Lung (tissue), 12 donors: Measurements from ENCODE around the gene TMEM186. TPM values are rescaled to one million over a fixed set of nuclear protein-coding genes. Genes with fewer than 3 reads are reported as not detected.

Source experiments
- ATAC-seq: fragments of 200-7000 bp; cut with Tn5 transposase; one replicate; pipeline ENCODE4 v1.9.1; 2020; ENCODE audit warnings: moderate number of reproducible peaks; ENCODE audit not compliant: insufficient read depth, low FRiP score
- DNase-seq, 3 donors: peaks; one replicate each; pipeline ENCODE4 v3.0.0-alpha.2; 2013 to 2017
- H3K27ac ChIP-seq, 2 donors: one replicate each; pipeline ENCODE4 v1.5.1; 2013; ENCODE audit warnings: mild to moderate bottlenecking in 2 of 2, moderate library complexity in 2 of 2, control low read depth in 1 of 2, inconsistent platforms in 1 of 2, low read depth in 1 of 2, low read length in 1 of 2
- H3K27me3 ChIP-seq, 3 donors: one replicate each; pipeline ENCODE4 v1.5.1; 2013; ENCODE audit warnings: low read length in 2 of 3; ENCODE audit not compliant: control insufficient read depth in 3 of 3, insufficient read depth in 3 of 3
- H3K36me3 ChIP-seq, 4 donors: one replicate each; pipeline ENCODE4 v1.5.1; 2013; ENCODE audit warnings: low read length in 4 of 4, mild to moderate bottlenecking in 1 of 4, moderate library complexity in 1 of 4; ENCODE audit not compliant: control insufficient read depth in 4 of 4, insufficient read depth in 4 of 4
- H3K4me1 ChIP-seq, 5 donors: one replicate each; pipeline ENCODE4 v1.5.1; 2013; ENCODE audit warnings: low read length in 5 of 5, mild to moderate bottlenecking in 2 of 5, moderate library complexity in 1 of 5; ENCODE audit not compliant: control insufficient read depth in 5 of 5, insufficient read depth in 5 of 5
- H3K4me3 ChIP-seq: one replicate; pipeline ENCODE4 v1.5.1; 2013; ENCODE audit warnings: mild to moderate bottlenecking, control low read depth, moderate library complexity
- H3K9ac ChIP-seq, 2 donors: one replicate each; pipeline ENCODE4 v1.5.1; 2013; ENCODE audit warnings: low read length in 2 of 2, control low read depth in 1 of 2; ENCODE audit not compliant: insufficient read depth in 1 of 2
- H3K9me3 ChIP-seq, 4 donors: one replicate each; pipeline ENCODE4 v1.5.1; 2013; ENCODE audit warnings: low read length in 3 of 4, mild to moderate bottlenecking in 1 of 4, moderate library complexity in 1 of 4; ENCODE audit not compliant: control insufficient read depth in 4 of 4, insufficient read depth in 3 of 4
- CTCF ChIP-seq: IDR thresholded peaks from 2 replicates; pipeline ENCODE4 v1.5.1; 2012; ENCODE audit warnings: mild to moderate bottlenecking; ENCODE audit errors: control extremely low read depth, extremely low read depth
- WGBS, 2 donors: extraction: QIAGEN DNeasy Blood & Tissue Kit; methylation state at CpG; one replicate each; pipeline ENCODE4 v1.1.7; 2013; 5-methylcytosine and 5-hydroxymethylcytosine counted together
- polyA plus RNA-seq, 2 donors: library from polyadenylated mRNA; stranded (reverse); fragments of 200-250 nt; gene quantifications; one replicate each; pipeline ENCODE4 v1.2.1, GENCODE V29; 2013
- total RNA-seq, 2 donors: library from RNA; depleted of rRNA in 1 of 2; stranded (reverse); fragments of >200 nt in 1 of 2; gene quantifications; one replicate each; pipeline ENCODE4 v1.2.1, GENCODE V29; 2014 to 2021
- donor health status: control.
- donor health status: control.
- donor health status: Bipolar disorder and iron deficiency.
- donor health status: healthy.
- donor health status: DM: yes; HTN: yes; CAD: no.

The TMEM186 gene
- total and polyA plus RNA-seq, 4 donors = 6.5 to 10.7 (median 8.2) TPM

GRCh38 chr16:8828541-8829165, 31.2 kb upstream of the TMEM186 start:
- ATAC-seq (no peak), DNase-seq (no peak)
- no peaks in the 10 kb centered on the region for H3K9me3 ChIP-seq
- H3K9ac ChIP-seq = no peak overlapping the region
- peaks cover 0 to 1% (median 0%) of the 10 kb centered on the region in 5 donors for H3K4me1 ChIP-seq
- H3K27ac ChIP-seq = no peak overlapping the region
- no peak overlapping the region for H3K4me3 ChIP-seq
- no peak for TF ChIP-seq CTCF
- H3K27me3 ChIP-seq = no peaks in the 10 kb centered on the region
- peaks cover 0 to 32% (median 15%) of the 10 kb centered on the region in 4 donors for H3K36me3 ChIP-seq
- WGBS, 2 donors = 95 to 96% methylated on average over 8 of the region's 8 CpGs

GRCh38 chr16:8826278-8826879, 28.9 kb upstream of the TMEM186 start:
- Histone ChIP-seq H3K27me3 (no peaks in the 10 kb centered on the region), H3K4me1 (peaks cover 0 to 1% (median 0%) of the 10 kb centered on the region in 5 donors), H3K4me3 (no peak overlapping the region), H3K9me3 (no peaks in the 10 kb centered on the region), H3K27ac (no peak overlapping the region), H3K36me3 (peaks cover 0 to 22% (median 16%) of the 10 kb centered on the region in 4 donors), H3K9ac (no peak overlapping the region)
- ATAC-seq (no peak), DNase-seq (no peak)
- 65 to 83% methylated on average over 3 of the region's 3 CpGs for WGBS, 2 donors
- TF ChIP-seq CTCF = no peak

GRCh38 chr16:8822403-8822802, 25.0 kb upstream of the TMEM186 start:
- Histone ChIP-seq H3K4me3 (no peak overlapping the region), H3K9ac (no peak overlapping the region), H3K27me3 (no peaks in the 10 kb centered on the region), H3K36me3 (peaks cover 3 to 16% (median 12%) of the 10 kb centered on the region in 4 donors), H3K9me3 (no peaks in the 10 kb centered on the region), H3K27ac (no peak overlapping the region), H3K4me1 (peaks cover 0 to 1% (median 0%) of the 10 kb centered on the region in 5 donors)
- no peak for TF ChIP-seq CTCF
- ATAC-seq (no peak), DNase-seq (no peak)
- 92 to 94% methylated on average over 3 of the region's 3 CpGs for WGBS, 2 donors
